ENCODE results near the gene MCOLN2.

DNA sequence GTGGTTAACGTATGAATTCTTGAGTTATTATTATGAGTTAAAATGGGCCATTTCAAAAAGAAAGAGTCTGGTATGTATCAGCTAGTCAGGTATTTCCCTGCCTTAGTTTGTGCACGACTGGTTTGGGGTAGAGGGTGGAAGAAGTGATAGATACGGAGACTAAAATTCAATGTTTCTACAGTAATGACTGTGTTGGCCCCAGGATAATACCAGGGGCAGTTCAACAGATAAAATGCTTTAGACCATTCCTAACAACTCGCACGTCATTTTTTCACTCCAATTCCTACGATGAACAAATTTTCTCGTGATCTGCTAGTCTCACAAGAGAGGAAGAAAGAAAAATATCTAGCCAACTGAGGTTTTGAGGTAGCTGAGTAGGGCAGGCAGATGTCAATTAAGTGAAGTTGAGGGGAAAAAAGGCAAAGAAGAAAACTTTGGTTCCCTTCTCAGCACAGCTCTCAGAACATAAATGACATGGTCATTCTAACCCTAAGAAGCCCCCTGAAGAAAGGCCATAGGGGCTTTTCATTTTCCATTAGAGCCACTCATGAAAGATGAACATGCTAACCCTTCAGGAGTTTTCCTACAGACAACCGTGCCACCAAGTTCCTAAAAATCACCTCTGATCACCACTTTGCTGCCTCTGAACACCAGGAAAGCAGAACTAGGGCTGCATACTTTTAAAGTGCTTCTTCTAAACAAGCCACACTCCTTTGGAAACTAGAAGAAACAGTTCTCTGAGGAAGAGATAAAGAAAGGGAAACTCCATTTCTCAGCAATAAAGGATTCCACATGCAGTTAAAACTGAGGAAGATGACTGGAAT, 5.6 kb downstream of the MCOLN2 start:
- TF ChIP-seq, protein P1, sequence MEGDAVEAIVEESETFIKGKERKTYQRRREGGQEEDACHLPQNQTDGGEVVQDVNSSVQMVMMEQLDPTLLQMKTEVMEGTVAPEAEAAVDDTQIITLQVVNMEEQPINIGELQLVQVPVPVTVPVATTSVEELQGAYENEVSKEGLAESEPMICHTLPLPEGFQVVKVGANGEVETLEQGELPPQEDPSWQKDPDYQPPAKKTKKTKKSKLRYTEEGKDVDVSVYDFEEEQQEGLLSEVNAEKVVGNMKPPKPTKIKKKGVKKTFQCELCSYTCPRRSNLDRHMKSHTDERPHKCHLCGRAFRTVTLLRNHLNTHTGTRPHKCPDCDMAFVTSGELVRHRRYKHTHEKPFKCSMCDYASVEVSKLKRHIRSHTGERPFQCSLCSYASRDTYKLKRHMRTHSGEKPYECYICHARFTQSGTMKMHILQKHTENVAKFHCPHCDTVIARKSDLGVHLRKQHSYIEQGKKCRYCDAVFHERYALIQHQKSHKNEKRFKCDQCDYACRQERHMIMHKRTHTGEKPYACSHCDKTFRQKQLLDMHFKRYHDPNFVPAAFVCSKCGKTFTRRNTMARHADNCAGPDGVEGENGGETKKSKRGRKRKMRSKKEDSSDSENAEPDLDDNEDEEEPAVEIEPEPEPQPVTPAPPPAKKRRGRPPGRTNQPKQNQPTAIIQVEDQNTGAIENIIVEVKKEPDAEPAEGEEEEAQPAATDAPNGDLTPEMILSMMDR (IDR thresholded peaks at IDR 0.05; ENCODE audit: insufficient read depth, low read length), result no peak
- TF ChIP-seq, protein P2, sequence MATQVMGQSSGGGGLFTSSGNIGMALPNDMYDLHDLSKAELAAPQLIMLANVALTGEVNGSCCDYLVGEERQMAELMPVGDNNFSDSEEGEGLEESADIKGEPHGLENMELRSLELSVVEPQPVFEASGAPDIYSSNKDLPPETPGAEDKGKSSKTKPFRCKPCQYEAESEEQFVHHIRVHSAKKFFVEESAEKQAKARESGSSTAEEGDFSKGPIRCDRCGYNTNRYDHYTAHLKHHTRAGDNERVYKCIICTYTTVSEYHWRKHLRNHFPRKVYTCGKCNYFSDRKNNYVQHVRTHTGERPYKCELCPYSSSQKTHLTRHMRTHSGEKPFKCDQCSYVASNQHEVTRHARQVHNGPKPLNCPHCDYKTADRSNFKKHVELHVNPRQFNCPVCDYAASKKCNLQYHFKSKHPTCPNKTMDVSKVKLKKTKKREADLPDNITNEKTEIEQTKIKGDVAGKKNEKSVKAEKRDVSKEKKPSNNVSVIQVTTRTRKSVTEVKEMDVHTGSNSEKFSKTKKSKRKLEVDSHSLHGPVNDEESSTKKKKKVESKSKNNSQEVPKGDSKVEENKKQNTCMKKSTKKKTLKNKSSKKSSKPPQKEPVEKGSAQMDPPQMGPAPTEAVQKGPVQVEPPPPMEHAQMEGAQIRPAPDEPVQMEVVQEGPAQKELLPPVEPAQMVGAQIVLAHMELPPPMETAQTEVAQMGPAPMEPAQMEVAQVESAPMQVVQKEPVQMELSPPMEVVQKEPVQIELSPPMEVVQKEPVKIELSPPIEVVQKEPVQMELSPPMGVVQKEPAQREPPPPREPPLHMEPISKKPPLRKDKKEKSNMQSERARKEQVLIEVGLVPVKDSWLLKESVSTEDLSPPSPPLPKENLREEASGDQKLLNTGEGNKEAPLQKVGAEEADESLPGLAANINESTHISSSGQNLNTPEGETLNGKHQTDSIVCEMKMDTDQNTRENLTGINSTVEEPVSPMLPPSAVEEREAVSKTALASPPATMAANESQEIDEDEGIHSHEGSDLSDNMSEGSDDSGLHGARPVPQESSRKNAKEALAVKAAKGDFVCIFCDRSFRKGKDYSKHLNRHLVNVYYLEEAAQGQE (IDR thresholded peaks at IDR 0.05; ENCODE audit: insufficient replicate concordance, low read depth), result no peak
